HG03039 (cell line): ENCODE results near the gene ASAP3.
"Not testable (repeated sequence)": the region's sequence is repeated elsewhere in the genome, so short reads cannot be mapped to it uniquely, and the experiment has no call there.

ENCODE experiments used
- ATAC-seq: cut with Tn5 transposase; IDR thresholded peaks from one replicate; pipeline ENCODE4 v1.9.1; 2021; ENCODE audit warnings: mild to moderate bottlenecking, moderate library complexity; ENCODE audit not compliant: unreplicated experiment

The ASAP3 gene

GRCh38 chr1:23400324-23401114 is 83.5 kb downstream of the ASAP3 start:
- ATAC-seq, result no peak

- ATAC-seq, result no peak
Observed at GRCh38 chr1:23399229-23399628, 84.8 kb downstream of the ASAP3 start.

GRCh38 chr1:23397908-23398307 is 86.1 kb downstream of the ASAP3 start:
- ATAC-seq, result no peak

- no peak for ATAC-seq
Observed at GRCh38 chr1:23396380-23396779, 87.6 kb downstream of the ASAP3 start.

- ATAC-seq, result no peak
Observed at GRCh38 chr1:23395849-23396248, 88.1 kb downstream of the ASAP3 start.

- ATAC-seq, result no peak
Observed at GRCh38 chr1:23395154-23395724, 88.7 kb downstream of the ASAP3 start.

- ATAC-seq, result no peak
Observed at GRCh38 chr1:23394684-23395083, 89.3 kb downstream of the ASAP3 start.

- no peak for ATAC-seq
Observed at GRCh38 chr1:23394181-23394580, 89.8 kb downstream of the ASAP3 start.

GRCh38 chr1:23393706-23394105 is 90.3 kb downstream of the ASAP3 start:
- no peak for ATAC-seq

- no peak for ATAC-seq
Observed at GRCh38 chr1:23392125-23392855, 91.7 kb downstream of the ASAP3 start.

GRCh38 chr1:23389837-23390321 is 94.1 kb downstream of the ASAP3 start:
- ATAC-seq, result no peak

GRCh38 chr1:23387494-23387893 is 96.5 kb downstream of the ASAP3 start:
- no peak for ATAC-seq

- ATAC-seq, result no peak
Observed at GRCh38 chr1:23385119-23385621, 98.8 kb downstream of the ASAP3 start.

- ATAC-seq, result no peak
Observed at GRCh38 chr1:23384312-23385058, 99.5 kb downstream of the ASAP3 start.

GRCh38 chr1:23383577-23384311 is 100.2 kb downstream of the ASAP3 start:
- no peak for ATAC-seq

GRCh38 chr1:23381233-23381885 is 102.6 kb downstream of the ASAP3 start:
- no peak for ATAC-seq

GRCh38 chr1:23380719-23381118 is 103.3 kb downstream of the ASAP3 start:
- ATAC-seq, result no peak

GRCh38 chr1:23380236-23380635 is 103.7 kb downstream of the ASAP3 start:
- ATAC-seq, result not testable (repeated sequence)
